H9 (cell line): ENCODE results near the gene CYSLTR2. TPM values are rescaled to one million over a fixed set of nuclear protein-coding genes. Genes with fewer than 3 reads are reported as not detected.

Source experiments
- DNase-seq: peaks from one replicate; pipeline ENCODE4 v3.0.0-alpha.2; 2017
- H2AFZ ChIP-seq: one replicate; pipeline ENCODE4 v1.6.1; 2013; ENCODE audit warnings: mild to moderate bottlenecking, low read length, control low read depth, moderate library complexity
- H2AK5ac ChIP-seq: 2 replicates; pipeline ENCODE4 v1.6.1; 2013; ENCODE audit warnings: low read length, control low read depth, mixed read lengths; ENCODE audit not compliant: insufficient read length
- H2BK120ac ChIP-seq: one replicate; pipeline ENCODE4 v1.6.1; 2013; ENCODE audit warnings: low read depth, mild to moderate bottlenecking, low read length, control low read depth, inconsistent platforms; ENCODE audit not compliant: poor library complexity, severe bottlenecking
- H2BK12ac ChIP-seq: 2 replicates; pipeline ENCODE4 v1.6.1; 2013; ENCODE audit warnings: low read length, control low read depth, mixed read lengths, low read depth; ENCODE audit not compliant: insufficient read length
- H2BK15ac ChIP-seq: 2 replicates; pipeline ENCODE4 v1.6.1; 2013; ENCODE audit warnings: low read depth, low read length, control low read depth
- H2BK20ac ChIP-seq: one replicate; pipeline ENCODE4 v1.6.1; 2013; ENCODE audit warnings: low read depth, mild to moderate bottlenecking, low read length, control low read depth, inconsistent platforms; ENCODE audit not compliant: poor library complexity, severe bottlenecking
- H2BK5ac ChIP-seq: 2 replicates; pipeline ENCODE4 v1.6.1; 2013; ENCODE audit warnings: low read length, control low read depth, mixed read lengths; ENCODE audit not compliant: insufficient read length
- H3K14ac ChIP-seq: 2 replicates; pipeline ENCODE4 v1.6.1; 2013; ENCODE audit warnings: low read length, control low read depth; ENCODE audit not compliant: insufficient read depth
- H3K18ac ChIP-seq: 2 replicates; pipeline ENCODE4 v1.6.1; 2013; ENCODE audit warnings: low read depth, mild to moderate bottlenecking, mixed read lengths, low read length, control low read depth; ENCODE audit not compliant: insufficient read length
- H3K23ac ChIP-seq: 2 replicates; pipeline ENCODE4 v1.6.1; 2013; ENCODE audit warnings: low read length, control low read depth, mixed read lengths, low read depth; ENCODE audit not compliant: insufficient read length
- H3K23me2 ChIP-seq: 2 replicates; pipeline ENCODE4 v1.6.1; 2013; ENCODE audit warnings: low read depth, mild to moderate bottlenecking, mixed read lengths, low read length, control low read depth; ENCODE audit not compliant: insufficient read length, poor library complexity, severe bottlenecking
- H3K27ac ChIP-seq: 2 replicates; pipeline ENCODE4 v1.5.1; 2013; ENCODE audit warnings: low read length, control low read depth, mixed read lengths, low read depth; ENCODE audit not compliant: insufficient read length
- H3K27me3 ChIP-seq: 2 replicates; pipeline ENCODE4 v1.6.1; 2013; ENCODE audit warnings: low read length, control low read depth, inconsistent platforms; ENCODE audit not compliant: insufficient read depth
- H3K4ac ChIP-seq: 2 replicates; pipeline ENCODE4 v1.6.1; 2013; ENCODE audit warnings: low read depth, mild to moderate bottlenecking, control low read depth, inconsistent platforms, low read length, moderate library complexity
- H3K4me1 ChIP-seq: 2 replicates; pipeline ENCODE4 v1.6.1; 2013; ENCODE audit warnings: low read length, control low read depth, inconsistent platforms; ENCODE audit not compliant: insufficient read depth
- H3K4me2 ChIP-seq: 2 replicates; pipeline ENCODE4 v1.6.1; 2013; ENCODE audit warnings: low read length, control low read depth, mixed read lengths; ENCODE audit not compliant: insufficient read length, insufficient read depth
- H3K56ac ChIP-seq: 2 replicates; pipeline ENCODE4 v1.6.1; 2013; ENCODE audit warnings: low read depth, mild to moderate bottlenecking, mixed read lengths, low read length, control low read depth; ENCODE audit not compliant: insufficient read length
- H3K79me1 ChIP-seq: 2 replicates; pipeline ENCODE4 v1.6.1; 2013; ENCODE audit warnings: low read depth, mild to moderate bottlenecking, moderate library complexity, low read length, control low read depth, inconsistent platforms; ENCODE audit not compliant: insufficient read depth, poor library complexity, severe bottlenecking
- H3K79me2 ChIP-seq: 2 replicates; pipeline ENCODE4 v1.6.1; 2013; ENCODE audit warnings: low read length, control low read depth, inconsistent platforms; ENCODE audit not compliant: insufficient read depth
- H3K9ac ChIP-seq: 2 replicates; pipeline ENCODE4 v1.6.1; 2013; ENCODE audit warnings: low read length, control low read depth, mixed read lengths; ENCODE audit not compliant: insufficient read length; ENCODE audit errors: extremely low read depth
- H3K9me3 ChIP-seq: one replicate; pipeline ENCODE4 v1.6.1; 2013; ENCODE audit warnings: low read depth, low read length, inconsistent platforms; ENCODE audit not compliant: control insufficient read depth
- H3T11ph ChIP-seq: one replicate; pipeline ENCODE4 v1.6.1; 2013; ENCODE audit warnings: mild to moderate bottlenecking, low read length, control low read depth, inconsistent platforms
- H4K20me1 ChIP-seq: one replicate; pipeline ENCODE4 v1.6.1; 2013; ENCODE audit not compliant: control insufficient read depth, insufficient read length, insufficient read depth
- H4K5ac ChIP-seq: 2 replicates; pipeline ENCODE4 v1.6.1; 2013; ENCODE audit warnings: low read depth, mild to moderate bottlenecking, mixed read lengths, low read length, control low read depth; ENCODE audit not compliant: insufficient read length
- H4K8ac ChIP-seq: replicated peaks from 2 replicates; pipeline ENCODE4 v1.6.1; 2013; ENCODE audit warnings: low read length, control low read depth, mixed read lengths, low read depth; ENCODE audit not compliant: insufficient read length
- H4K91ac ChIP-seq: 2 replicates; pipeline ENCODE4 v1.6.1; 2013; ENCODE audit warnings: low read depth, mild to moderate bottlenecking, moderate library complexity, mixed read lengths, low read length, control low read depth; ENCODE audit not compliant: insufficient read length
- H3K27ac Mint-ChIP-seq, 3 experiments: 2 replicates in 2 of 3; 3 replicates in 1 of 3; pipeline ENCODE4 v1.8.0; 2020 to 2021; ENCODE audit warnings: mixed read lengths in 3 of 3, mild to moderate bottlenecking in 1 of 3, moderate library complexity in 1 of 3
- H3K27me3 Mint-ChIP-seq: 2 replicates; pipeline ENCODE4 v1.8.0; 2021; ENCODE audit warnings: low read depth, mild to moderate bottlenecking, moderate library complexity, mixed read lengths
- H3K36me3 Mint-ChIP-seq, 3 experiments: 2 replicates in 2 of 3; 3 replicates in 1 of 3; pipeline ENCODE4 v1.8.0; 2020 to 2021; ENCODE audit warnings: low read depth in 3 of 3, mixed read lengths in 3 of 3; ENCODE audit not compliant: insufficient read depth in 1 of 3
- H3K4me1 Mint-ChIP-seq, 2 experiments: 2 replicates each; pipeline ENCODE4 v1.8.0; 2020; ENCODE audit warnings: mixed read lengths in 2 of 2
- H3K4me3 Mint-ChIP-seq, 2 experiments: 2 replicates in 1 of 2; 3 replicates in 1 of 2; pipeline ENCODE4 v1.8.0; 2020 to 2021; ENCODE audit warnings: mild to moderate bottlenecking in 2 of 2, mixed read lengths in 2 of 2, moderate library complexity in 1 of 2
- H3K9me3 Mint-ChIP-seq, 2 experiments: 2 replicates in 1 of 2; 3 replicates in 1 of 2; pipeline ENCODE4 v1.8.0; 2020; ENCODE audit warnings: mild to moderate bottlenecking in 2 of 2, mixed read lengths in 2 of 2, moderate library complexity in 1 of 2
- CTCF ChIP-seq: fragments of 200-600 bp; sonication (generic); conservative IDR thresholded peaks from 3 replicates; pipeline ENCODE4 v1.8.0; 2021; ENCODE audit warnings: antibody characterized with exemption, mild to moderate bottlenecking
- WGBS: extraction: QIAGEN DNeasy Blood & Tissue Kit; methylation state at CpG from one replicate; pipeline ENCODE4 v1.1.7; 2013; ENCODE audit warnings: missing lambda C conversion rate, low lambda C conversion rate, mixed read lengths; ENCODE audit not compliant: insufficient read length; ENCODE audit errors: extremely low coverage; 5-methylcytosine and 5-hydroxymethylcytosine counted together
- total RNA-seq: library from RNA; stranded (reverse); gene quantifications from 2 replicates; pipeline ENCODE4 v1.2.1, GENCODE V29; 2021

The CYSLTR2 gene
- total RNA-seq, 1 experiment from 2014 or later = not detected

- H4K5ac ChIP-seq = no peak overlapping the region
- no peak overlapping the region for H3K23ac ChIP-seq
- DNase-seq = no peak
- no peak overlapping the region for H3K4me2 ChIP-seq
- no peak overlapping the region for H3T11ph ChIP-seq
- no peak overlapping the region for H2BK12ac ChIP-seq
- no peaks in the 10 kb centered on the region for H3K79me1 ChIP-seq
- peaks cover 3% of the 10 kb centered on the region for H3K27me3 Mint-ChIP-seq
- H4K91ac ChIP-seq = no peak overlapping the region
- no peaks in the 10 kb centered on the region for H3K27me3 ChIP-seq
- H2AFZ ChIP-seq = no peak overlapping the region
- H2BK5ac ChIP-seq = no peak overlapping the region
- TF ChIP-seq CTCF = no peak
- H3K4me1 ChIP-seq = no peaks in the 10 kb centered on the region
- H3K9ac ChIP-seq = no peak overlapping the region
- H3K9me3 Mint-ChIP-seq = no peaks in the 10 kb centered on the region; a peak in 1 of 5 replicates
- WGBS = no CpG with 5 or more reads among the region's 10 CpGs
- no peak overlapping the region for H4K8ac ChIP-seq
- H3K56ac ChIP-seq = no peak overlapping the region
- H2AK5ac ChIP-seq = no peak overlapping the region
- no peak overlapping the region for H2BK20ac ChIP-seq
- H3K36me3 Mint-ChIP-seq = no peaks in the 10 kb centered on the region; a peak in 1 of 7 replicates
- H2BK15ac ChIP-seq = no peak overlapping the region
- no peak overlapping the region for H3K27ac ChIP-seq
- no peak overlapping the region for H3K4me3 Mint-ChIP-seq
- no peaks in the 10 kb centered on the region for H3K9me3 ChIP-seq
- no peaks in the 10 kb centered on the region for H4K20me1 ChIP-seq
- no peaks in the 10 kb centered on the region for H3K23me2 ChIP-seq
- no peak overlapping the region for H3K18ac ChIP-seq
- H2BK120ac ChIP-seq = no peak overlapping the region
- peaks cover 7% of the 10 kb centered on the region in 2 experiments for H3K4me1 Mint-ChIP-seq
- H3K4ac ChIP-seq = no peak overlapping the region
- H3K79me2 ChIP-seq = no peaks in the 10 kb centered on the region
- no peak overlapping the region for H3K27ac Mint-ChIP-seq
- H3K14ac ChIP-seq = no peak overlapping the region
Observed at GRCh38 chr13:48679941-48680680, 26.4 kb downstream of the CYSLTR2 start.
